BLaER1 (cell line): ENCODE results near the gene NCF2.
"Not testable (repeated sequence)": the region's sequence is repeated elsewhere in the genome, so short reads cannot be mapped to it uniquely, and the experiment has no call there.

Experiments
- H3K27ac ChIP-seq: shearing (Covaris generic); formaldehyde crosslinking; 2 replicates; pipeline ENCODE4 v1.8.1; 2022
- H3K27me3 ChIP-seq: shearing (Covaris generic); formaldehyde crosslinking; 2 replicates; pipeline ENCODE4 v1.8.1; 2022
- H3K36me3 ChIP-seq: shearing (Covaris generic); formaldehyde crosslinking; 2 replicates; pipeline ENCODE4 v1.8.1; 2022
- H3K4me1 ChIP-seq: shearing (Covaris generic); formaldehyde crosslinking; 2 replicates; pipeline ENCODE4 v1.8.1; 2022
- H3K4me2 ChIP-seq: shearing (Covaris generic); formaldehyde crosslinking; 2 replicates; pipeline ENCODE4 v1.8.1; 2022
- H3K4me3 ChIP-seq: shearing (Covaris generic); formaldehyde crosslinking; 2 replicates; pipeline ENCODE4 v1.8.1; 2022
- H3K9ac ChIP-seq: shearing (Covaris generic); formaldehyde crosslinking; 2 replicates; pipeline ENCODE4 v1.8.1; 2022
- H3K9me3 ChIP-seq: shearing (Covaris generic); formaldehyde crosslinking; 2 replicates; pipeline ENCODE4 v1.8.1; 2022
- H4K20me1 ChIP-seq: shearing (Covaris generic); formaldehyde crosslinking; 2 replicates; pipeline ENCODE4 v1.8.1; 2022
- Cebpa-rat ChIP-seq: shearing (Covaris generic); IDR thresholded peaks from 2 replicates; pipeline ENCODE4 v1.8.1; 2022

Gene NCF2

GRCh38 chr1:183633676-183634343 lies 43.6 kb upstream of the NCF2 start:
- Histone ChIP-seq H3K36me3 (peaks cover 26% of the 10 kb centered on the region), H3K4me2 (peak overlapping the region; percentile 91), H3K9me3 (no peaks in the 10 kb centered on the region), H3K4me3 (peak overlapping the region; percentile 95), H3K4me1 (peaks cover 39% of the 10 kb centered on the region), H3K27me3 (no peaks in the 10 kb centered on the region), H4K20me1 (peaks cover 46% of the 10 kb centered on the region), H3K9ac (peak overlapping the region; percentile 91; the same call in 1 of the 2 replicates), H3K27ac (no peak overlapping the region; the same call in 1 of the 2 replicates)
- TF ChIP-seq Cebpa-rat = no peak

- peak overlapping the region; percentile 43; the same call in 1 of the 2 replicates for H3K9ac ChIP-seq
- no peaks in the 10 kb centered on the region for H3K9me3 ChIP-seq
- H3K4me3 ChIP-seq = peak overlapping the region; percentile 95; the same call in 1 of the 2 replicates
- peaks cover 35% of the 10 kb centered on the region for H3K36me3 ChIP-seq
- peaks cover 39% of the 10 kb centered on the region for H3K4me1 ChIP-seq
- no peaks in the 10 kb centered on the region for H3K27me3 ChIP-seq
- H4K20me1 ChIP-seq = peaks cover 51% of the 10 kb centered on the region
- peak overlapping the region; percentile 91 for H3K4me2 ChIP-seq
- no peak for TF ChIP-seq Cebpa-rat
- H3K27ac ChIP-seq = no peak overlapping the region
Observed at GRCh38 chr1:183632964-183633363, 42.7 kb upstream of the NCF2 start.

DNA sequence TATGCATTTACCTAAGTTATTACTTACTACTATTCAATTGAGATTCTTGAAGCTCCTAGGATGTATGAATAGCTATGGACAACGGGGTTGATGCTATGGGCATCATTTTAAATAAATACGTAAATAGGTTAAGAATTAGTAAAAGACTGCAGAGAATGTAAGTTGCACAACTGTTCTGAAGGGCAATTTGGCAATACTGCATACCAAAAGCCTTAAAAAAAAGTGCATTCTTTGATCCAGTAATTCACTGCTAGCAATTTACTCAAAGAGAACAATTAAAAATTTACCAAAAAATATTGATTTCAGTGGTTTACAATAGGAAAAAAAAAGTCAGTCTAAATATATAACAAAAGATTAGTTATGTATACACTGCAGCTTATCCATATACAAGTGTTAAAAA lies 41.9 kb upstream of the NCF2 start:
- Histone ChIP-seq H3K27me3 (no peaks in the 10 kb centered on the region), H3K4me1 (peaks cover 39% of the 10 kb centered on the region), H3K4me2 (peak overlapping the region; percentile 91), H3K9me3 (no peaks in the 10 kb centered on the region), H3K36me3 (peaks cover 43% of the 10 kb centered on the region), H3K27ac (no peak overlapping the region), H3K4me3 (no peak overlapping the region), H4K20me1 (peaks cover 55% of the 10 kb centered on the region), H3K9ac (no peak overlapping the region)
- no peak for TF ChIP-seq Cebpa-rat

- TF ChIP-seq Cebpa-rat = no peak
- Histone ChIP-seq H3K27me3 (no peaks in the 10 kb centered on the region), H3K4me1 (peaks cover 28% of the 10 kb centered on the region), H3K36me3 (peaks cover 51% of the 10 kb centered on the region), H3K4me2 (no peak overlapping the region), H3K27ac (no peak overlapping the region), H3K9ac (no peak overlapping the region), H3K4me3 (no peak overlapping the region), H4K20me1 (peaks cover 55% of the 10 kb centered on the region), H3K9me3 (no peaks in the 10 kb centered on the region)
Observed at GRCh38 chr1:183630748-183631147, 40.5 kb upstream of the NCF2 start.

GRCh38 chr1:183628537-183628936 lies 38.3 kb upstream of the NCF2 start:
- Histone ChIP-seq H3K27me3 (no peaks in the 10 kb centered on the region), H3K9me3 (no peaks in the 10 kb centered on the region), H3K27ac (no peak overlapping the region), H3K36me3 (peaks cover 63% of the 10 kb centered on the region), H3K4me1 (peaks cover 19% of the 10 kb centered on the region), H3K9ac (no peak overlapping the region), H3K4me3 (no peak overlapping the region), H3K4me2 (no peak overlapping the region), H4K20me1 (peaks cover 40% of the 10 kb centered on the region)
- TF ChIP-seq Cebpa-rat = no peak

DNA sequence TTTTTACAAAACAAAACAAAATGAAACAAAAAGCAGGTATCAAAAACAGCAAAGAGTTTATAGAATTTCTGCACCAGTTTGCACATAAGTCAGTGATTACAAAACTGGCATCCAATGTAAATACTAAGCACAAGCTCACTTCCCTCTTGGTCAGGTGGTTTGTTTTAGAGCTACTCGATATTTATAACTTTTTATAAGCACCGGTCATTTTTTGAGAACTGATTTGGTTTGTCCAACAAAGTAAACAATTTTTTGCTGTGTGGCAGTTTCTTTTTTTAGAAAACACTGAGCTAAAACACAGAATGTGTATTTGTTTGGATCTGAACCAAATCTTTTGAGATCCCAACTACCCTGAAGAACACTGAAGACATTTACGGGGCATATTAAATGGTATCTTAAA lies 36.0 kb upstream of the NCF2 start:
- H3K9ac ChIP-seq, H3K4me3 ChIP-seq, H3K27me3 ChIP-seq, H3K4me2 ChIP-seq, H3K9me3 ChIP-seq, H3K4me1 ChIP-seq, H3K27ac ChIP-seq: not testable (repeated sequence)
- H4K20me1 ChIP-seq = peaks cover 17% of the 10 kb centered on the region; the same call in 1 of the 2 replicates
- H3K36me3 ChIP-seq = peaks cover 61% of the 10 kb centered on the region

DNA sequence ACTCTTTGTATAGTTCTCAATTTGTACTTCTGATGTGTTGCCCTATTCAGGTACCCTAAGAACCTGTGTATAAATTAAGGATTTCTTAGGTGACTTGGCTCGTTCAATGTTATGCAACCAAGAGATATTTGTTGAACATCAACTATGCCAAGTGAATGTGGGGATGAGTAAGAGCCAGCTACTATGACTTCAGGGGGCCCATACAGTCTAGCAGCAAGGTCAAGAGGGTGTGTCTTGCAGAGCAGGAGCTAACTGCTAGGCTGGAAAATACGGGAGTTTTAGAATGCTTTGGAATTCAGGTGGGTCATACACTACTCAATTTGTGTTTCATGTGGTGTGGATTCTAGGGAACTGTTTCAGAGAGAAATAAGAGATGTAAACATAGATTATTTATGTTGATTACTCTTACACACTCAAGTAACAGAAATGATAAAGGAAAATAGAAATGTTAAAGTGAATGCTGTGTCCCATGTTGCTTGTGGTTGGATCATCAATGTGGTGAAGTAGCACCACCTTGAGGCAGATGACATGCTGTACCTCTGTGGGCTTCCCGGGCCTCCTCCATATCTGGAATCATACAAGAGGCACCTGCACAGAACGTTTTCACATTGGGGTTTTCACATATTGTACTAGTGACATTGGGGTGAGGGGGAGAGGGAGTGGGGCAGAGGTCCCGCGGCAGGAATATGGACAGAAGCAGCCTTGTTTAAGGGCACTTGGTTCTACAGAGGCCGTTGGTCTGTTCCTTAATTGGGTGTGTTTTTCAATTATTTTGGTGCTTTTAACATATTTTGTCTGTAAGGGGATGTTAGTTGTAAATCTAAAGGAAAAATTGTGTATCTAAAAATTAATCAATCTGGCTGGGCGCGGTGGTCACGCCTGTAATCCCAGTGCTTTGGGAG lies 32.9 kb upstream of the NCF2 start:
- TF ChIP-seq Cebpa-rat = no peak
- Histone ChIP-seq H3K9me3 (no peaks in the 10 kb centered on the region), H3K36me3 (peaks cover 30% of the 10 kb centered on the region), H3K9ac (no peak overlapping the region), H3K27ac (no peak overlapping the region), H3K4me2 (no peak overlapping the region), H3K4me1 (no peaks in the 10 kb centered on the region), H4K20me1 (0 out of 2 replicates have a peak, but pooled peaks cover 4% of the 10 kb centered on the region), H3K27me3 (no peaks in the 10 kb centered on the region), H3K4me3 (no peak overlapping the region)

GRCh38 chr1:183622013-183622412 lies 31.8 kb upstream of the NCF2 start:
- H3K9ac ChIP-seq = no peak overlapping the region
- no peaks in the 10 kb centered on the region for H4K20me1 ChIP-seq
- no peaks in the 10 kb centered on the region for H3K9me3 ChIP-seq
- H3K27ac ChIP-seq = no peak overlapping the region
- no peaks in the 10 kb centered on the region for H3K4me1 ChIP-seq
- H3K36me3 ChIP-seq = peaks cover 19% of the 10 kb centered on the region
- no peaks in the 10 kb centered on the region for H3K27me3 ChIP-seq
- no peak for TF ChIP-seq Cebpa-rat
- no peak overlapping the region for H3K4me3 ChIP-seq
- no peak overlapping the region for H3K4me2 ChIP-seq

DNA sequence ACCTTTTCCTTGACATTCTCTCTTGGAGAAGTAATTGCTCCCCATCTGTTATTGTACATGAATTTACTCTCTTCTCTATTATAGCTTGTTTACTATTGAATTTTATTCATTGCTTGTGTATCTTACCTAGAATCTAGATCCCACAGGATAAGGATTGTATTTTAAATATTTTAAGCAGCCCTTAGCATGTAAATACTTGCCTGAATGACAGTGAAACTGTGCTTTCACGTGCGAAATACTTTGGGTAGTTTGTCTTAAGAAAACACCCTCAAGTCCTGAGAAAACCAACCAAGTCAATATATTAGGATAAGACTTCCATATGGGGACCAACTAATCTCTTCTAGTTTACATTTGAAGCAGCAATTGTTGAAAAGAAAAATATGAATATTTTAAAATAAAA lies 30.1 kb upstream of the NCF2 start:
- Histone ChIP-seq H3K4me2 (no peak overlapping the region), H3K9ac (no peak overlapping the region), H3K4me3 (no peak overlapping the region), H3K4me1 (no peaks in the 10 kb centered on the region), H3K27ac (no peak overlapping the region), H3K27me3 (no peaks in the 10 kb centered on the region), H3K9me3 (no peaks in the 10 kb centered on the region), H3K36me3 (peaks cover 7% of the 10 kb centered on the region), H4K20me1 (no peaks in the 10 kb centered on the region)
- no peak for TF ChIP-seq Cebpa-rat

- Histone ChIP-seq H3K9me3 (no peaks in the 10 kb centered on the region), H3K4me2 (no peak overlapping the region), H3K4me1 (no peaks in the 10 kb centered on the region), H3K4me3 (no peak overlapping the region), H4K20me1 (no peaks in the 10 kb centered on the region), H3K27me3 (no peaks in the 10 kb centered on the region), H3K9ac (no peak overlapping the region), H3K36me3 (peaks cover 2% of the 10 kb centered on the region; the same call in 1 of the 2 replicates), H3K27ac (no peak overlapping the region)
- no peak for TF ChIP-seq Cebpa-rat
Observed at GRCh38 chr1:183619781-183620180, 29.5 kb upstream of the NCF2 start.

GRCh38 chr1:183618202-183618601 lies 27.9 kb upstream of the NCF2 start:
- H3K27me3 ChIP-seq, H3K4me2 ChIP-seq, H3K4me3 ChIP-seq, H3K36me3 ChIP-seq, H4K20me1 ChIP-seq, H3K9ac ChIP-seq, H3K4me1 ChIP-seq, H3K9me3 ChIP-seq, H3K27ac ChIP-seq: not testable (repeated sequence)

DNA sequence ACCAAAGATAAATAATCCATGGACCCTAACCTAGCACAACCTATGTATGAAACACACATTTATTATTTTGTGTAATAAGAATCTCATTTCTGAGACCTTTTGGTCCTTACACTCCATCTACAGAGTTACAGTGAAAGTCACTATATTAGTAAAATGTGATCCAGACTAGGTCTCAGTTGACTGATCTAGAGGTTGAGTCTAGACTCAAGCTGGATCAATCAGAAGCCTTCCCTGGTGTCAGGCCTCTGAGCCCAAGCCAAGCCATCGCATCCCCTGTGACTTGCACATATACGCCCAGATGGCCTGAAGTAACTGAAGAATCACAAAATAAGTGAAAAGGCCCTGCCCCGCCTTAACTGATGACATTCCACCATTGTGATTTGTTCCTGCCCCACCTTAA lies 22.7 kb upstream of the NCF2 start:
- H3K9ac ChIP-seq, H4K20me1 ChIP-seq, H3K4me1 ChIP-seq, H3K27ac ChIP-seq, H3K27me3 ChIP-seq, H3K36me3 ChIP-seq, H3K4me2 ChIP-seq, H3K9me3 ChIP-seq, H3K4me3 ChIP-seq: not testable (repeated sequence)
